Progenitor cell of endocrine pancreas (in vitro differentiated cells): ENCODE results near the gene SSNA1. TPM values are rescaled to one million over a fixed set of nuclear protein-coding genes. Genes with fewer than 3 reads are reported as not detected.

Source experiments
- DNase-seq: peaks from one replicate; pipeline ENCODE4 v3.0.0; 2021; ENCODE audit warnings: low spot score; ENCODE audit not compliant: unreplicated experiment
- H3K27ac Mint-ChIP-seq: 2 replicates; pipeline ENCODE4 v1.8.0; 2021; ENCODE audit warnings: mild to moderate bottlenecking, moderate library complexity, mixed read lengths
- H3K27me3 Mint-ChIP-seq: 2 replicates; pipeline ENCODE4 v1.8.0; 2021; ENCODE audit warnings: mixed read lengths
- H3K36me3 Mint-ChIP-seq: 2 replicates; pipeline ENCODE4 v1.8.0; 2022; ENCODE audit warnings: mixed read lengths; ENCODE audit not compliant: insufficient read depth
- H3K4me1 Mint-ChIP-seq: 2 replicates; pipeline ENCODE4 v1.8.0; 2021; ENCODE audit warnings: low read depth, mixed read lengths
- H3K4me3 Mint-ChIP-seq: 2 replicates; pipeline ENCODE4 v1.8.0; 2021; ENCODE audit warnings: low read depth, mild to moderate bottlenecking, moderate library complexity, mixed read lengths
- H3K9me3 Mint-ChIP-seq: 2 replicates; pipeline ENCODE4 v1.8.0; 2021; ENCODE audit warnings: low read depth, mixed read lengths
- CTCF ChIP-seq: fragments of 200-600 bp; sonication (generic); IDR thresholded peaks from one replicate; pipeline ENCODE4 v1.5.0; 2021; ENCODE audit warnings: antibody characterized with exemption, mild to moderate bottlenecking; ENCODE audit not compliant: unreplicated experiment
- total RNA-seq: library from RNA; stranded (reverse); gene quantifications from 2 replicates; pipeline ENCODE4 v1.2.1, GENCODE V29; 2021

SSNA1 gene
- total RNA-seq, 1 donor from 2014 or later = 52.5 TPM

DNA sequence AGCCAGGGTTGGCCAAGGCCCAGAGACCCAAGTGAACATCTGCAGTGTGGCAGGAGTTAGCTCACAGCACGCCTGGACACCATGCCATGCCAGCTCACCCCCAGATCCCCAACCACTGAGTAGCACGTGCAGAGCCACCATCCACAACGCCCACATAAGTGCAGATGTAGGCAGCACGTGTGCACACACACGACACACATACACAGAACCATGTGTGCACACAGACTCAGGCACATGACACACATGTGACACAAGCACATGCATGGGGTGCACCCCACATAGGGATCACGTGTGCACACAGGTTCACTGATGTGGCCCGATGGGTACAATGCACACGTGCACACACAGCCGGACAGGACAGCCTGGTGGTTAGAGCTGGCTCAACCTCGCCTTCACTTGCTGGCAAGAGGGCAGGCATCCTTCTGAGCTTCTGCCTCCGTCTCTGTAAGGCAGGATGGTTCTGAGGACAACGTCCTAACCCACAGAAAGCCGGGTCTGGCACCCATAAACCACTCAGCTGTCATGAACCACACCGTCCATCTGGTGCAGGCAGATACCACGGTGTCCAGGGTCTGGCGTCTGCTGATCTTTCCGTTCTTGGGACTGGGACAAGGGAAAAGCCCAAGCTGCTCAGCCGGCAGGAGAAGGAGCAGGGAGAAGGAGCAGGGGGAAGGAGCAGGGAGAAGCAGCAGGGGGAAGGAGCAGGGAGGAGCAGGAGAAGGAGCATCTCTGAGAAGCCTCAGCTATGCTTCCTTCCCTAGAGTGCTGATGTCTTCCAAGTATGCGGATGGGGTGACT lies 30.7 kb upstream of the SSNA1 start:
- H3K36me3 Mint-ChIP-seq = no peaks in the 10 kb centered on the region
- H3K27me3 Mint-ChIP-seq = peaks cover 53% of the 10 kb centered on the region
- no peak overlapping the region for H3K4me3 Mint-ChIP-seq

DNA sequence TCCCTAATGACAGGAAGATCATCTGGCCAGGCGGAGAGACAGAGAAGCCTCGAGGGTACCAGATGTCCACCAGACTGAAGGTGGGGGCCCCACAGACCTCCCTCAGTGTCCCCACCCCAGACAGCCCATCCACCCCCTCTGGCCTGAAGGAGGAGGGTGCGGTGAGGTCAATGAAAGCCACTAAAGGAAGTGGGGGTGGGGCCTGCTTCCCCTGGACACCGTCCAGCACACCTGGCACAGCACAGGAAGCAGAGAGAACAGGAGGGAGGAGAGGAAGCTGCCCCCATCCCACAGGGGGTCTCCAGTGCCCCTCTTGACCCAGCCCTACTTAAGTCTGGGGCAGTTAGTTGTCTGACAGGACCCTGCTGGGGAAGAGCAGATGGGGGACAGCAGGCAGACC lies 29.9 kb upstream of the SSNA1 start:
- H3K9me3 Mint-ChIP-seq = no peaks in the 10 kb centered on the region
- H3K4me1 Mint-ChIP-seq = no peaks in the 10 kb centered on the region
- no peak for DNase-seq
- no peaks in the 10 kb centered on the region for H3K36me3 Mint-ChIP-seq
- no peak for TF ChIP-seq CTCF
- peaks cover 60% of the 10 kb centered on the region for H3K27me3 Mint-ChIP-seq
- H3K27ac Mint-ChIP-seq = no peak overlapping the region
- H3K4me3 Mint-ChIP-seq = no peak overlapping the region

More for the DNA sequence above, 30.7 kb upstream of the SSNA1 start:
- DNase-seq = no peak
- Mint-ChIP-seq H3K27ac (no peak overlapping the region), H3K4me1 (no peaks in the 10 kb centered on the region), H3K9me3 (no peaks in the 10 kb centered on the region)
- no peak for TF ChIP-seq CTCF

DNA sequence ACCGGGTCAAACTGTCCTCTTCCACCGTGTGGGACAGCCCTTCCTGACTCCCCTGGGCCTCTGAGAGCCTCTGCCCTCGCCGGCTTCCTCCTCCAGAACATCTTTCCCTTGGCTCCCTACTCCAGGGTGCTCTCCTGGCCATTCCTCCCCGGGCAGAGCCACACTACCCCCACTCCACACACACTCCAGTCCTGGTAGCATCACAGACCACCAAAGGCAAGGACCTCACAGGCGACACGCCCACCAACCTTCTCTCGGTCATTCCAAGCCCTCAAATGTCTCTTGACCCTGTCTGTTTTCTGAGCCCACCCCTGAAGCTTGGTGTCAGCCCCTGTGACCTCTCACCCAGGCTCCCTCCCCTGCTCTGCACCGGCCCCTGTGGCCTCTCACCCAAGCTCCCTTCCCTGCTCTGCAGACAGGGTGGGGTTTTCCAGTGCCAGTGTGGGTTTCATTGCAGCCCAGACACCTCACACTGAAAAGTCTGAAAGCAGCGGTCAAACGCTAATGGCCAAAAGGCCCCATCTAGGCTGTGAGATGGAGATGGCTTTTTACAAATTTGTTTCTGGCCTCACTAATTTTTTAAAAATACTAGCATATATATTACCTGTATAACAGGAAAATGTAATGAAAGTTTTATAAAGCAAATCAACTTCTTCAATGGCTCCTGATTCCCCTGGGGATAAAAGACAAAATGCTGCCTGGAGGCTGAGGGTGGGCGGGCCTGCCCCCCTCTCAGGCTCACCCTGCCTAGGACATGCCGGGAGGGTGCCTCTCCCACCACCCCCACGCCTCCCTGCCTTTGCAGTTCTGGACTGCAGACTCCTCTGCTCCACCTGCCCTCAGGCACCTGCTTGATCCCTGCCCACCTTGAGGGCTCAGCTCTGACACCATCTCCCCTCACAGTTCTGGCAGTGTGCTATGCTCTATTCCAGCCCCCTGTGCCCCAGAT lies 29.1 kb upstream of the SSNA1 start:
- Mint-ChIP-seq H3K27ac (no peak overlapping the region), H3K4me1 (no peaks in the 10 kb centered on the region), H3K4me3 (no peak overlapping the region), H3K9me3 (no peaks in the 10 kb centered on the region), H3K36me3 (no peaks in the 10 kb centered on the region), H3K27me3 (peaks cover 64% of the 10 kb centered on the region)
- DNase-seq = no peak
- TF ChIP-seq CTCF = no peak

DNA sequence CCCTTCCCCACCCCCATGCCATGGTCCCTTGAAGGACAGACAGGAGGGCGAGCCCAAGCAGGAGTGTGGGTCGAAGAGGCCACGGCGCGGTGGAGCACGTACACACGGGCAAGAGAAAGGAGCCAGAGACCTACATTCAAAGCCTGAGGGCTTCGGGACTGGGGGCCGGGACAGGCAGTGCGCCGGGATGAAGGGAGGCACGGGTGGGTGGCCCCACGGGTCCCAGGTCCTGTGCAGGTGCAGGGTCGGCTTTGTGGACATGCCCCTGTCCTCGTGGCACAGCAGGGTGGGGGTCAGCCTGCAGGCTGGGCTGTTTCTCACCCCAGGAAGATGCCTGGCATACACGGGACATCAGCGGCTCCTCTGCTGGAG lies 28.4 kb upstream of the SSNA1 start:
- no peaks in the 10 kb centered on the region for H3K9me3 Mint-ChIP-seq
- no peaks in the 10 kb centered on the region for H3K36me3 Mint-ChIP-seq
- H3K4me3 Mint-ChIP-seq = no peak overlapping the region
- no peak for TF ChIP-seq CTCF
- no peak overlapping the region for H3K27ac Mint-ChIP-seq
- no peak for DNase-seq
- no peaks in the 10 kb centered on the region for H3K4me1 Mint-ChIP-seq
- peaks cover 63% of the 10 kb centered on the region for H3K27me3 Mint-ChIP-seq

- Mint-ChIP-seq H3K9me3 (no peaks in the 10 kb centered on the region), H3K27ac (no peak overlapping the region), H3K36me3 (no peaks in the 10 kb centered on the region), H3K4me1 (no peaks in the 10 kb centered on the region), H3K27me3 (peaks cover 64% of the 10 kb centered on the region), H3K4me3 (no peak overlapping the region)
- no peak for TF ChIP-seq CTCF
- DNase-seq = no peak
These were observed 27.5 kb upstream of the SSNA1 start for GRCh38 chr9:137160716-137161557.
